ENCODE data around the gene RPRD2.

DNA sequence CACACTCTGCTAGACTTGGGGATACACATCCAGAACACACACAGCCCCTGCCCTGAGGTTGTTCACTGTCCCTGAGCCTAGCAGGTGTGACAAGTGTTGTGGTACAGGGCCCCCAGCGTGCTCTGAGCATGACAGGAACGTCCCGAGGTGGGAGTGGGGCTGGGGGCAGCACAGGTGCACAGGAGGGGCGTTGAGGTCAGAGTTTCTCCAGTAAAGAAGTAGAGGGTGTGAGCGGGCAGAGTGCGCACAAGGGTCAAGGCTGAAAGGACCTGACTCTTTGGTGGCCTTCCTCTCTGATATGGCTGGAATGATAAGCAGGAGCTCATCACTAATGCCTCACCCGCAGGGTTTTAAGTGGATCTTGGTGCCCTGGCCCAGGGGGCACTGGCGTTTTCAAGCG, 150.3 kb downstream of the RPRD2 start:
- TF ChIP-seq POLR2AphosphoS5 (IDR thresholded peaks at IDR 0.05; ENCODE audit: borderline replicate concordance, low read depth, low read length) (no peak), EZH2 (IDR thresholded peaks at IDR 0.05) (no peak), FOXP2 (optimal IDR thresholded peaks at IDR 0.05; ENCODE audit: control extremely low read depth, extremely low read length, insufficient read depth) (no peak)
